Progenitor cell of endocrine pancreas (in vitro differentiated cells): Measurements from ENCODE around the gene IRF4. TPM values are rescaled to one million over a fixed set of nuclear protein-coding genes. Genes with fewer than 3 reads are reported as not detected.

Experiments
- DNase-seq: peaks from one replicate; pipeline ENCODE4 v3.0.0; 2021; ENCODE audit warnings: low spot score; ENCODE audit not compliant: unreplicated experiment
- H3K27ac Mint-ChIP-seq: 2 replicates; pipeline ENCODE4 v1.8.0; 2021; ENCODE audit warnings: mild to moderate bottlenecking, moderate library complexity, mixed read lengths
- H3K27me3 Mint-ChIP-seq: 2 replicates; pipeline ENCODE4 v1.8.0; 2021; ENCODE audit warnings: mixed read lengths
- H3K36me3 Mint-ChIP-seq: 2 replicates; pipeline ENCODE4 v1.8.0; 2022; ENCODE audit warnings: mixed read lengths; ENCODE audit not compliant: insufficient read depth
- H3K4me1 Mint-ChIP-seq: 2 replicates; pipeline ENCODE4 v1.8.0; 2021; ENCODE audit warnings: low read depth, mixed read lengths
- H3K4me3 Mint-ChIP-seq: 2 replicates; pipeline ENCODE4 v1.8.0; 2021; ENCODE audit warnings: low read depth, mild to moderate bottlenecking, moderate library complexity, mixed read lengths
- H3K9me3 Mint-ChIP-seq: 2 replicates; pipeline ENCODE4 v1.8.0; 2021; ENCODE audit warnings: low read depth, mixed read lengths
- total RNA-seq: library from RNA; stranded (reverse); gene quantifications from 2 replicates; pipeline ENCODE4 v1.2.1, GENCODE V29; 2021
- TF ChIP-seq, protein P1 (sequence below): fragments of 200-600 bp; sonication (generic); IDR thresholded peaks from one replicate; pipeline ENCODE4 v1.5.0; 2021; ENCODE audit warnings: antibody characterized with exemption, mild to moderate bottlenecking; ENCODE audit not compliant: unreplicated experiment

Gene IRF4
- total RNA-seq, 1 donor from 2014 or later: not detected

DNA sequence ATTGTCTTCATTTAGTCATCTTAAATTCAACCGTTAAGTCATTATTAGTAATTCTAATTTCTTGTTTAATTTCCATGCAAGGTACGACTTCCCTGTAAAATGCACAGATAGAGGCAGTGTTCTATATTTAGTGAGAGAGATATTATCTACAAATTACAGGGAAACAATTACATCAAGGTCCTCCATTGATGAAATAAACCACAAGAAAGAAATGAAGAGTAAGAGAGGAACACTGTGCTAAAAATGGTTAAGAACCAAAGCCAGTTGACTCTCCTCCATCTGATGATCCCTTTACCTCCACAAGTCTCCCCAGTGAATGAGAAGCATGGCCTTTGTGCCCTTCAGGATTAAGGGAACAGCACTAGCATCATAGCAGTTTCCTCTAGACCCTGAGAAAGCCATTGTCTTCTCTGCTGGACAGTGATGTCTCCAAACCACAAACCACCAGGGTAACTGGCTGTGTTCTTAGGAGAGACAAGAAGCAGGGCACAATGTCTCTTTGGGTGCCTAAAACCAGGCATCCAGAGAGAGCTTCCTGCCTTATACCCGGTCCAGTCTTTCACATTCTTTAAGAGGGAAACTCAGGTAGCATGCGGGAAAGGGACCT is 38.1 kb downstream of the IRF4 start:
- Mint-ChIP-seq H3K4me1 (no peaks in the 10 kb centered on the region), H3K9me3 (no peaks in the 10 kb centered on the region), H3K27ac (no peak overlapping the region), H3K4me3 (no peak overlapping the region), H3K27me3 (peaks cover 21% of the 10 kb centered on the region), H3K36me3 (no peaks in the 10 kb centered on the region)
- DNase-seq: no peak
- TF ChIP-seq, protein P1, sequence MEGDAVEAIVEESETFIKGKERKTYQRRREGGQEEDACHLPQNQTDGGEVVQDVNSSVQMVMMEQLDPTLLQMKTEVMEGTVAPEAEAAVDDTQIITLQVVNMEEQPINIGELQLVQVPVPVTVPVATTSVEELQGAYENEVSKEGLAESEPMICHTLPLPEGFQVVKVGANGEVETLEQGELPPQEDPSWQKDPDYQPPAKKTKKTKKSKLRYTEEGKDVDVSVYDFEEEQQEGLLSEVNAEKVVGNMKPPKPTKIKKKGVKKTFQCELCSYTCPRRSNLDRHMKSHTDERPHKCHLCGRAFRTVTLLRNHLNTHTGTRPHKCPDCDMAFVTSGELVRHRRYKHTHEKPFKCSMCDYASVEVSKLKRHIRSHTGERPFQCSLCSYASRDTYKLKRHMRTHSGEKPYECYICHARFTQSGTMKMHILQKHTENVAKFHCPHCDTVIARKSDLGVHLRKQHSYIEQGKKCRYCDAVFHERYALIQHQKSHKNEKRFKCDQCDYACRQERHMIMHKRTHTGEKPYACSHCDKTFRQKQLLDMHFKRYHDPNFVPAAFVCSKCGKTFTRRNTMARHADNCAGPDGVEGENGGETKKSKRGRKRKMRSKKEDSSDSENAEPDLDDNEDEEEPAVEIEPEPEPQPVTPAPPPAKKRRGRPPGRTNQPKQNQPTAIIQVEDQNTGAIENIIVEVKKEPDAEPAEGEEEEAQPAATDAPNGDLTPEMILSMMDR: no peak

DNA sequence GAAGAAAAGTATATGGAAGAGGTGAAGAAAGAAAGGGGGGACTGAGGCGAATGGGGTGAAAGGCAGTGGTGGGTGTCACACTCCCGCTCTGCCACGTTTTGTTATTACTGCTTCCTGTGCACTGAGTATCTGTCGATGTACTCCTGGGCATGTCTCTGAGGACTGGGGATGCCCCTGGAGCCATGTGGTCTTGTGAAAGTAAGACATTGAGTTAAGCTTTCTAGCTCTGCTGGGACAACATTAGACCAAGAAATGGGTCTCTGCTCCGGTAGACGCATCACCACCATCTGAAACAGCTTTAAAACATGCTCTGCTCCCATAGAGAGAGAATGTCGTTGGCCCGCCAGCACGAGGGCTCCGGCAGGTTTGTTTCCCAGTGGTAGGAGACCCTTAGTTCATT is 40.0 kb downstream of the IRF4 start:
- H3K36me3 Mint-ChIP-seq: no peaks in the 10 kb centered on the region
- TF ChIP-seq, protein P1: no peak
- peaks cover 21% of the 10 kb centered on the region for H3K27me3 Mint-ChIP-seq
- no peaks in the 10 kb centered on the region for H3K4me1 Mint-ChIP-seq
- no peak overlapping the region for H3K4me3 Mint-ChIP-seq
- H3K27ac Mint-ChIP-seq: no peak overlapping the region
- H3K9me3 Mint-ChIP-seq: no peaks in the 10 kb centered on the region
- DNase-seq: no peak

DNA sequence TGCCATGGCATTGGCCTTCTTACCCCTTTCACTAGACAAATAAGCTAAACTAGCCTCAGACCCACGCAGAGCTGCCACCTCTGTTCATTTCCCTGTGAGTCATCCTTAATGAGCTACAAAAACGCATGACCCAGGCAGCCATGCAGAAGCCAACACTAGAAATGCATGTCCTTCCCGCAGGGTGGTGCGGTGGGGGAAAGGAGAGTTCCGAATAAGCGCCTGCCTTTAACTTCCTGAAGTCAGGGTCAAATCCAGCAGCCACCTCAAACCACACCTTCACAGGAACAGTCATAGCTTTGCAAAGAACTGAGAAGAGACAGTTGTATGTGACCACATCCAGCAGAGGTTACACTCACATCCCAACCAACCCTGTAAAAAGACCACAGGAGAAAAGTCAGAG is 40.4 kb downstream of the IRF4 start:
- no peaks in the 10 kb centered on the region for H3K9me3 Mint-ChIP-seq
- H3K4me3 Mint-ChIP-seq: no peak overlapping the region
- H3K27me3 Mint-ChIP-seq: peaks cover 21% of the 10 kb centered on the region
- DNase-seq: no peak
- TF ChIP-seq, protein P1: no peak
- H3K27ac Mint-ChIP-seq: no peak overlapping the region
- no peaks in the 10 kb centered on the region for H3K36me3 Mint-ChIP-seq
- no peaks in the 10 kb centered on the region for H3K4me1 Mint-ChIP-seq

DNA sequence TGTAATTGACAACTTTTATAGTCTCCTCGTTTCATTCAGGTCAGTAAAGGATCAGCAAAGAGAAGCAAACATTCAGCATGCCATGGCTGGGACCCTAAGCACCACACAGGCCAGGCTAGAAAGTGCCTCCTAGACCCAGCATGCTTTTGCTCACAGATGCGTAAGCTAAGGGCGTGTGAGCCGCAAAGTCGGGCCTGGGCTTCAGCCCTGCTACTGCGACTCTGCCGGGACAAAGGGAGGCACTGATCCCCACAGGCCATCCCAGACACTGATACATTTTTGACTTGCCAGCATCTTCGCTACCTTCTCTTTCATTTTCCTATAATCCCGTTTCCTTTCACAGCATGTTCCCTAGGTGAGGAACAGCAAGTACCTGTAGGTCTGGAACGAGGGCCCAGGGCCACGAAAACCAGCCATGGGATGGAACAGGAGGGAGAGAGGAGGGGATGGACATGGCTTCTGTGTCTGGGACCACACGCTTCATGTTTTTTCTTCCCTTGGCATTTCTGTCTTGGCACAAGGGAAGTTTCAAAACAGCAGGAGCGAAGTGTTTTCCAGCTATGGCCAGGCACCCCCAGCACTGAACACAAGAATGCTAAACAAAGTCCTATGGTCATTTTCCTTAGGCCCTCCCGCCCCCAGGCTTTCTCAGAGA is 42.6 kb downstream of the IRF4 start:
- Mint-ChIP-seq H3K27me3 (peaks cover 25% of the 10 kb centered on the region), H3K4me3 (no peak overlapping the region), H3K9me3 (no peaks in the 10 kb centered on the region), H3K27ac (no peak overlapping the region), H3K4me1 (no peaks in the 10 kb centered on the region), H3K36me3 (no peaks in the 10 kb centered on the region)
- TF ChIP-seq, protein P1: no peak
- no peak for DNase-seq

DNA sequence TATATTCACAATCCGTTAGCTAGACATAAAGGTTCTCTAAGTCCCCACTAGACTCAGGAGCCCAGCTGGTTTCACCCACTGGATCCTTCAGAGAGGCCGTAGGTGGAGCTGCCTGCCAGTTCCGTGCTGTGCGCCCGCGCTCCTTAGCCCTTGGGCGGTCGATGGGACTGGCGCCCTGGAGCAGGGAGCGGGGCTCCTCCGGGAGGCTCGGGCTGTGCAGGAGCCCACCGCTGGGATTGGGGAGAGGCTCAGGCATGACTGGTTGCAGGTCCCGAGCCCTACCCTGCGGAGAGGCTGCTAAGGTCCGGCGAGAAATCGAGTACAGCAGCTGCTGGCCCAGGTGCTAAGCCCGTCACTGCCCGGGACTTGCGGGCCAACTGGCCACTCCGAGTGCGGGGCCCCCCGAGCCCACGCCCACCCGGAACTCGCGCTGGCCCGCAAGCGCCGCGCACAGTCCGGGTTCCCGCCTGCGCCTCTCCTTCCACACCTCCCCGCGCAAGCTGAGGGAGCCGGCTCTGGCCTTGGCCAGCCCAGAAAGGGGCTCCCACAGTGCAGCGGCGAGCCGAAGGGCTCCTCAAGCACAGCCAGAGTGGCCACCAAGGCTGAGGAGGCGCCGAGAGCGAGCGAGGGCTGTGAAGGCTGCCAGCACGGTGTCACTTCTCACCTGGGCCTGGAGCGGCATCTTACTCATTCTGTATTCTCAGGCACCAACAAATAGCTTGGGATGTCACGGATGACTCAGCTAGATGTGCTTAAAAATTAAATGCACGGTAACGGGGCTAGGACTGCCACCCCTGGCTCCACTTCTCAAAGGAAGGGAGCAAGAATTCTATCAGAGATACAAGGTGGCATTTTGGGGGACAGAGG is 44.1 kb downstream of the IRF4 start:
- Mint-ChIP-seq H3K9me3 (no peaks in the 10 kb centered on the region), H3K36me3 (no peaks in the 10 kb centered on the region), H3K27ac (no peak overlapping the region), H3K4me3 (no peak overlapping the region), H3K27me3 (peaks cover 26% of the 10 kb centered on the region), H3K4me1 (no peaks in the 10 kb centered on the region)
- DNase-seq: no peak
- TF ChIP-seq, protein P1: no peak
